ENCODE data around the gene ITK. TPM values are rescaled to one million over a fixed set of nuclear protein-coding genes. Genes with fewer than 3 reads are reported as not detected.

ITK gene
- total and polyA plus RNA-seq, 2 of the 8 experiments (the other 6 are each of a cell fraction or from before 2014, with no cell fraction given) = 0.05 TPM; not detected in 1

DNA sequence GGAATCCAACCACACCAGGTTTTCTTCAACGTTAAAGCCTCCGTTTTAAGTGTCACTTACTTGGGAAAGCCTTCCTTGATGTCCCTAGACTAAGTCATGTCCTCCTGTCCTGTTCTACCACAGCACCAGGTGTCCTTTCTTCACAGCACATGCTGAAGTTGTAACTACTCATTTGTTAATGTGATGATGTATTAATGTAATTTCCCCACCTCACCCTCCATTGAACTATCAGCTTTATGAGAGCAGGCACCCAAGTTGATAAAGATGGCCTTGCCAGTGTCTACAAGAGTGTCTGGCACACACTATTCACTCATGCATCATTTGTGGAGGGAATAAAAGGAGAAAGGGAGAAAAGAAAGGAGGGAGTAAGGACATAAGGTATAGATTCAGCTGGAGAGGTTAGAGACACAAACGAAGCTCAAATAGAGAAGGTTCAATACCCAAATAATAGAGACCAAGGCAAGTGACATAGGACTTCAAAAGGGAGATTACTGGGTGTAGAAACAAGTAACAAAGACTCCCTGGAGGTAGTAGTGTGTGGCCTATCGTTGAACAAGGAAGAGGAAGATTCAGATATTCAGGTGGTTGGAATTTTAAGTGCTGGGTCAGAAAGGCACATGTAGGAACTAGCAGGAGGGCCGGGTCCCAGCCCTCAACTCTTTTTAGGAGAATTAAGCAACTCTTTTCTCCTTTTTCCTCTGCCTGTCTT is 6.6 kb downstream of the ITK start:
- H4K20me1 ChIP-seq (replicated peaks in 1 of 2; ENCODE audit: control insufficient read depth in 1 of 2, insufficient read depth in 2 of 2, low read length in 2 of 2) = peaks cover 0 to 2% of the 10 kb centered on the region in 2 experiments
- POLR2A ChIA-PET (ENCODE audit: partially characterized antibody) = interaction anchor here (0.6 kb wide), 1 partner anchor 74 kb away, joined by 3 read pairs; no protein-coding TSS in a partner anchor
- peaks cover 1 to 30% (median 12%) of the 10 kb centered on the region in 4 experiments for H3K27me3 ChIP-seq (replicated peaks in 1 of 4; ENCODE audit: control insufficient read depth in 3 of 4, extremely low read depth in 1 of 4, insufficient read depth in 3 of 4, low read length in 3 of 4)

More for the DNA sequence above, 6.6 kb downstream of the ITK start:
- 68% methylated on average over 5 of the region's 5 CpGs; no CpG with 5 or more reads in 1 of the 2 experiments for WGBS, 2 experiments (ENCODE audit: extremely low coverage in 1 of 2, insufficient coverage in 1 of 2, insufficient read length in 1 of 2, insufficient replicate concordance in 2 of 2, low coverage in 1 of 2, low lambda C conversion rate in 2 of 2, missing lambda C conversion rate in 1 of 2)
- Histone ChIP-seq H4K8ac (ENCODE audit: extremely low read depth, insufficient read depth, low read length) (no peak overlapping the region), H2BK12ac (ENCODE audit: low read depth, low read length) (no peak overlapping the region), H3K4me3 (ENCODE audit: extremely low read depth in 1 of 4, insufficient read depth in 2 of 4, low read depth in 3 of 4, low read length in 4 of 4) (no peak overlapping the region), H3K23me2 (ENCODE audit: low read depth, low read length) (no peaks in the 10 kb centered on the region), H4K5ac (ENCODE audit: insufficient read length, low read depth, low read length) (no peak overlapping the region), H2BK120ac (replicated peaks; ENCODE audit: low read depth, low read length) (no peak overlapping the region), H3K79me1 (ENCODE audit: low read depth, low read length) (no peaks in the 10 kb centered on the region), H3K79me2 (ENCODE audit: control insufficient read depth in 1 of 2, insufficient read depth in 2 of 2, low read length in 2 of 2) (no peaks in the 10 kb centered on the region), H3K4ac (replicated peaks; ENCODE audit: insufficient read length, low read depth, low read length) (no peak overlapping the region), H3K4me2 (ENCODE audit: insufficient read depth in 1 of 2, low read depth in 2 of 2, low read length in 2 of 2) (no peak overlapping the region), H3K9me3 (ENCODE audit: insufficient read depth in 2 of 2, low read depth in 1 of 2, low read length in 1 of 2) (no peaks in the 10 kb centered on the region), H4K91ac (replicated peaks; ENCODE audit: insufficient read length, low read length) (no peak overlapping the region), H3K27ac (ENCODE audit: low read depth, low read length) (no peak overlapping the region), H2AK5ac (ENCODE audit: low read depth, low read length) (0 out of 2 replicates have a peak overlapping the region, but pooled peaks have one; percentile 44), H2BK5ac (ENCODE audit: low read depth, low read length) (no peak overlapping the region), H2BK15ac (ENCODE audit: low read length) (no peak overlapping the region), H3K56ac (replicated peaks; ENCODE audit: insufficient read length, low read depth, low read length) (no peak overlapping the region), H3K23ac (ENCODE audit: insufficient read length) (no peak overlapping the region), H2BK20ac (ENCODE audit: low read length) (no peak overlapping the region), H3K14ac (ENCODE audit: insufficient read length) (no peak overlapping the region), H2AFZ (ENCODE audit: low read length) (no peak overlapping the region), H3K36me3 (ENCODE audit: control insufficient read depth in 2 of 4, insufficient read depth in 4 of 4, low read length in 3 of 4) (no peaks in the 10 kb centered on the region), H3K18ac (ENCODE audit: extremely low read depth, low read length) (no peak overlapping the region), H3K9ac (replicated peaks in 1 of 4; ENCODE audit: extremely low read depth in 1 of 4, low read depth in 3 of 4, low read length in 3 of 4) (no peak overlapping the region), H3K4me1 (replicated peaks in 1 of 4; ENCODE audit: control insufficient read depth in 3 of 4, insufficient read depth in 4 of 4, low read length in 3 of 4) (no peaks in the 10 kb centered on the region)
- DNase-seq (ENCODE audit: low read depth in 1 of 2, low spot score in 2 of 2) (no peak), FAIRE-seq (no peak)
- CTCF ChIA-PET (ENCODE audit: partially characterized antibody) = interaction anchor here (0.5 to 0.7 kb wide), 4 partner anchors 19 to 1354 kb away, joined by 3 to 4 read pairs (median 3); no protein-coding TSS in a partner anchor
- TF ChIP-seq, protein P1, sequence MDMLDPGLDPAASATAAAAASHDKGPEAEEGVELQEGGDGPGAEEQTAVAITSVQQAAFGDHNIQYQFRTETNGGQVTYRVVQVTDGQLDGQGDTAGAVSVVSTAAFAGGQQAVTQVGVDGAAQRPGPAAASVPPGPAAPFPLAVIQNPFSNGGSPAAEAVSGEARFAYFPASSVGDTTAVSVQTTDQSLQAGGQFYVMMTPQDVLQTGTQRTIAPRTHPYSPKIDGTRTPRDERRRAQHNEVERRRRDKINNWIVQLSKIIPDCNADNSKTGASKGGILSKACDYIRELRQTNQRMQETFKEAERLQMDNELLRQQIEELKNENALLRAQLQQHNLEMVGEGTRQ (IDR thresholded peaks at IDR 0.05; ENCODE audit: low read length) = no peak
- TF ChIP-seq NANOG (IDR thresholded peaks at IDR 0.05; ENCODE audit: insufficient read depth, low read depth, low read length, poor library complexity, severe bottlenecking) = peak; percentile 57
- peak; percentile 67; the same call in 1 of the 2 replicates for TF ChIP-seq TCF12 (IDR thresholded peaks at IDR 0.05; ENCODE audit: low read depth, low read length)
- 0 out of 2 replicates have a peak, but pooled peaks have one; percentile 6 for TF ChIP-seq TEAD4 (IDR thresholded peaks at IDR 0.05; ENCODE audit: low read depth, low read length)

Measured in H1 (cell line).